ENCODE measurements around the gene CLCN4. TPM values are rescaled to one million over a fixed set of nuclear protein-coding genes. Genes with fewer than 3 reads are reported as not detected.

The CLCN4 gene
- total and polyA plus RNA-seq, 2 donors (not counting 1 experiment from before 2014, with no cell fraction given): 7.7 to 9.1 TPM

DNA sequence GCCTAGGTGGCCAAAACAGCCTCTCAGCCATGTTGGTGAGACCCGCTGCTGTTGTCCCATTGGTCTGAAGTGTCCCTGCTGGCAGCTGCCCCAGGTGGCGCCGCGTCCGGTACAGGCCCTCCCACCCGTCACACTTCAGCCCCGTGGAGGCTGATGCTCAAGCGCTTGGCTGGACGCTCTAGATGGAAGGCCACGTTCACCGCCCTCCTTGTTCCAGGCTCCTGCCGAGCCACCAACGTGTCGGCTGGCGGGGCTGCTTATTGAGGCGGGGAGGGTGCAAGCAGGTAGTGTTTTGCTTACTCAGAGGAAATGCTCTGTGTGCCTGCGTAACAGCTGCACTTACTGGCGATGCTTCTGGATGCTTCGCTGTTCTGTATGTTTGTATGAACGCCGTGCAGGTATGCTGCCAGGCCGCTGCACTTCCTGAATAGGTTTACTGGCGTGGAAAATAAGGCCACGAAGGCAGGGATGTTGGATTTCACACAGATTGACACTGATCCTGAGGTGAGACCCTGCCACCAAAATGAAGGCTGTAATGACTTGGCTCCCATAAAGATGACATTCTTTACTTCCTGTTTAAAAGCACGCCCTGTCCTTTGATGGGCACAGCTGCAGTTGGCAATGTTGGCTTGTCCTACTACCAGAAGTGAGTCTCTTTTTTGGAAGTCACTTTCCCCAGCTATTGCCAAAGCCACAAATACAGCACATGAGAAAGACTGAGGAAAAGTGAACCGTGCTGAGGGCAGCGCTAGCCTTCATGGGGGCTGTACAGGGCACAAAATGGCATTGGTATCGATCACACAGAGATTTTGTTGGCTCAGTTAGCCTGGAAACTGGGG, 21.0 kb upstream of the CLCN4 start:
- DNase-seq (no peak), ATAC-seq (ENCODE audit: low read depth) (no peak)
- ChIA-PET CTCF (no interaction called here), POLR2A (no interaction called here)
- Histone ChIP-seq H3K4me1 (ENCODE audit: control insufficient read depth in 2 of 2, insufficient read depth in 2 of 2, low read length in 2 of 2) (no peaks in the 10 kb centered on the region), H3K9me3 (ENCODE audit: control extremely low read depth in 1 of 3, control insufficient read depth in 2 of 3, insufficient read depth in 1 of 3, low read length in 2 of 3) (no peaks in the 10 kb centered on the region), H3K4me2 (replicated peaks; ENCODE audit: low read depth, low read length, poor library complexity, severe bottlenecking) (no peak overlapping the region), H2AFZ (ENCODE audit: insufficient read depth, low read depth, low read length, poor library complexity, severe bottlenecking) (no peak overlapping the region), H3K27me3 (replicated peaks in 1 of 4; ENCODE audit: control extremely low read depth in 1 of 4, control insufficient read depth in 3 of 4, insufficient read depth in 4 of 4, low read length in 3 of 4) (no peaks in the 10 kb centered on the region), H3K4me3 (ENCODE audit: control extremely low read depth in 1 of 5, extremely low read depth in 1 of 5, insufficient read depth in 1 of 5, low read depth in 2 of 5, low read length in 4 of 5) (no peak overlapping the region), H3K36me3 (replicated peaks in 1 of 2; ENCODE audit: control extremely low read depth in 1 of 2, control insufficient read depth in 1 of 2, extremely low read depth in 1 of 2, insufficient read depth in 2 of 2, low read length in 1 of 2) (peaks cover 0 to 61% of the 10 kb centered on the region in 2 experiments), H4K20me1 (ENCODE audit: control insufficient read depth, insufficient read depth, low read length, poor library complexity, severe bottlenecking) (no peaks in the 10 kb centered on the region), H3K79me2 (ENCODE audit: control insufficient read depth, insufficient read depth, low read length) (no peaks in the 10 kb centered on the region), H3K27ac (ENCODE audit: low read length in 2 of 2) (no peak overlapping the region), H3K9ac (ENCODE audit: low read length) (no peak overlapping the region)
- 97% methylated on average over 17 of the region's 28 CpGs for WGBS (ENCODE audit: insufficient coverage)
- Mint-ChIP-seq H3K4me1 (no peaks in the 10 kb centered on the region), H3K9me3 (ENCODE audit: insufficient read depth) (no peaks in the 10 kb centered on the region), H3K27ac (no peak overlapping the region), H3K27me3 (no peaks in the 10 kb centered on the region), H3K4me3 (no peak overlapping the region)
- TF ChIP-seq, protein P1, sequence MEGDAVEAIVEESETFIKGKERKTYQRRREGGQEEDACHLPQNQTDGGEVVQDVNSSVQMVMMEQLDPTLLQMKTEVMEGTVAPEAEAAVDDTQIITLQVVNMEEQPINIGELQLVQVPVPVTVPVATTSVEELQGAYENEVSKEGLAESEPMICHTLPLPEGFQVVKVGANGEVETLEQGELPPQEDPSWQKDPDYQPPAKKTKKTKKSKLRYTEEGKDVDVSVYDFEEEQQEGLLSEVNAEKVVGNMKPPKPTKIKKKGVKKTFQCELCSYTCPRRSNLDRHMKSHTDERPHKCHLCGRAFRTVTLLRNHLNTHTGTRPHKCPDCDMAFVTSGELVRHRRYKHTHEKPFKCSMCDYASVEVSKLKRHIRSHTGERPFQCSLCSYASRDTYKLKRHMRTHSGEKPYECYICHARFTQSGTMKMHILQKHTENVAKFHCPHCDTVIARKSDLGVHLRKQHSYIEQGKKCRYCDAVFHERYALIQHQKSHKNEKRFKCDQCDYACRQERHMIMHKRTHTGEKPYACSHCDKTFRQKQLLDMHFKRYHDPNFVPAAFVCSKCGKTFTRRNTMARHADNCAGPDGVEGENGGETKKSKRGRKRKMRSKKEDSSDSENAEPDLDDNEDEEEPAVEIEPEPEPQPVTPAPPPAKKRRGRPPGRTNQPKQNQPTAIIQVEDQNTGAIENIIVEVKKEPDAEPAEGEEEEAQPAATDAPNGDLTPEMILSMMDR (IDR thresholded peaks at IDR 0.05): no peak
- no peak for TF ChIP-seq EZH2 (IDR thresholded peaks at IDR 0.05; ENCODE audit: borderline replicate concordance, insufficient read depth, low read depth, low read length, poor library complexity, severe bottlenecking)
- intact Hi-C loops (cut with micrococcal nuclease): no loop called here

DNA sequence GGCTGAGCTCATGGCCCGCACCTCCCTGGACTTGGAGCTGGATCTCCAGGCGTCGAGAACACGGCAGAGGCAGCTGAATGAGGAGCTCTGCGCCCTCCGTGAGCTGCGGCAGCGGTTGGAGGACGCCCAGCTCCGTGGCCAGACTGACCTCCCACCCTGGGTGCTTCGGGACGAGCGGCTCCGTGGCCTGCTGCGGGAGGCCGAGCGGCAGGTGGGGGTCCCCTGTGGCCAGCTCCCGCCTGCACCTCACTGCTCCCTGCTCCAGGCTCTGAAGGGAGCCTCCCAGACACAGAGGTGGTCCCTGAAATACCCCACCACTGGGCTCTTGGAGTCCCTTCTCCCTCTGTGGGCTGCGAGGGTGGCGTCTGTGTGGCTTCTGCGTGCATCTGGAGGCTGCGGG, 18.0 kb upstream of the CLCN4 start:
- Mint-ChIP-seq H3K9me3 (ENCODE audit: insufficient read depth) (no peaks in the 10 kb centered on the region), H3K4me1 (peaks cover 15% of the 10 kb centered on the region), H3K27me3 (no peaks in the 10 kb centered on the region), H3K27ac (no peak overlapping the region), H3K4me3 (no peak overlapping the region)
- intact Hi-C loops (cut with micrococcal nuclease): no loop called here
- DNase-seq (no peak), ATAC-seq (ENCODE audit: low read depth) (no peak)
- Histone ChIP-seq H3K9me3 (ENCODE audit: control extremely low read depth in 1 of 3, control insufficient read depth in 2 of 3, insufficient read depth in 1 of 3, low read length in 2 of 3) (peaks cover 0 to 11% (median 0%) of the 10 kb centered on the region in 3 donors), H3K4me1 (ENCODE audit: control insufficient read depth in 2 of 2, insufficient read depth in 2 of 2, low read length in 2 of 2) (peaks cover 11 to 12% of the 10 kb centered on the region in 2 donors), H3K9ac (ENCODE audit: low read length) (no peak overlapping the region), H2AFZ (ENCODE audit: insufficient read depth, low read depth, low read length, poor library complexity, severe bottlenecking) (no peak overlapping the region), H3K36me3 (replicated peaks in 1 of 2; ENCODE audit: control extremely low read depth in 1 of 2, control insufficient read depth in 1 of 2, extremely low read depth in 1 of 2, insufficient read depth in 2 of 2, low read length in 1 of 2) (peaks cover 0 to 68% of the 10 kb centered on the region in 2 experiments), H4K20me1 (ENCODE audit: control insufficient read depth, insufficient read depth, low read length, poor library complexity, severe bottlenecking) (no peaks in the 10 kb centered on the region), H3K27ac (ENCODE audit: low read length in 2 of 2) (no peak overlapping the region), H3K4me2 (replicated peaks; ENCODE audit: low read depth, low read length, poor library complexity, severe bottlenecking) (no peak overlapping the region), H3K27me3 (replicated peaks in 1 of 4; ENCODE audit: control extremely low read depth in 1 of 4, control insufficient read depth in 3 of 4, insufficient read depth in 4 of 4, low read length in 3 of 4) (no peaks in the 10 kb centered on the region), H3K4me3 (ENCODE audit: control extremely low read depth in 1 of 5, extremely low read depth in 1 of 5, insufficient read depth in 1 of 5, low read depth in 2 of 5, low read length in 4 of 5) (no peak overlapping the region), H3K79me2 (ENCODE audit: control insufficient read depth, insufficient read depth, low read length) (no peaks in the 10 kb centered on the region)
- WGBS (ENCODE audit: insufficient coverage): 100% methylated on average over 10 of the region's 22 CpGs
- no peak for TF ChIP-seq EZH2 (IDR thresholded peaks at IDR 0.05; ENCODE audit: borderline replicate concordance, insufficient read depth, low read depth, low read length, poor library complexity, severe bottlenecking)
- TF ChIP-seq, protein P1 (IDR thresholded peaks at IDR 0.05): no peak
- CTCF ChIA-PET: no interaction called here
- POLR2A ChIA-PET: no interaction called here
